WTC11 (cell line): ENCODE results near the gene TAL1. TPM values are rescaled to one million over a fixed set of nuclear protein-coding genes. Genes with fewer than 3 reads are reported as not detected.

Experiments used
- ATAC-seq: fragments of 200-7000 bp; cut with Tn5 transposase; 2 replicates; pipeline ENCODE4 v1.10.0; 2021; ENCODE audit warnings: mild to moderate bottlenecking, moderate library complexity
- CTCF ChIA-PET: fragments of 300-600 bp; sonication (Branson Sonifier 250); formaldehyde crosslinking; loops from one replicate; lab custom pipeline; 2021; ENCODE audit warnings: antibody characterized with exemption; lab: Charles Lee
- POLR2A ChIA-PET: fragments of 350-600 bp; sonication (Branson Sonifier 250); formaldehyde crosslinking; loops from one replicate; lab custom pipeline; 2021; ENCODE audit warnings: antibody characterized with exemption; lab: Charles Lee
- DNase-seq: peaks from one replicate; pipeline ENCODE4 v3.0.0; 2021; ENCODE audit warnings: low spot score
- H3K27ac Mint-ChIP-seq: 2 replicates; pipeline ENCODE4 v1.8.0; 2021; ENCODE audit warnings: mixed read lengths
- H3K27me3 Mint-ChIP-seq: 2 replicates; pipeline ENCODE4 v1.8.0; 2021; ENCODE audit warnings: low read depth, mild to moderate bottlenecking, moderate library complexity, mixed read lengths
- H3K36me3 Mint-ChIP-seq: 2 replicates; pipeline ENCODE4 v1.8.0; 2021; ENCODE audit warnings: mixed read lengths
- H3K4me1 Mint-ChIP-seq: 2 replicates; pipeline ENCODE4 v1.8.0; 2022; ENCODE audit warnings: mixed read lengths
- H3K4me3 Mint-ChIP-seq: 2 replicates; pipeline ENCODE4 v1.8.0; 2021; ENCODE audit warnings: mild to moderate bottlenecking, moderate library complexity, mixed read lengths
- H3K9me3 Mint-ChIP-seq: 2 replicates; pipeline ENCODE4 v1.8.0; 2021; ENCODE audit warnings: mixed read lengths
- CTCF ChIP-seq: fragments of 200-600 bp; IDR thresholded peaks from 2 replicates; pipeline ENCODE4 v1.8.0; 2022; ENCODE audit warnings: antibody characterized with exemption
- HMGA2 ChIP-seq: fragments of 250-450 bp; sonication (Bioruptor Pico); IDR thresholded peaks from 2 replicates; pipeline ENCODE4 v1.4.0; 2021; ENCODE audit warnings: mild to moderate bottlenecking, moderate library complexity
- IRF2 ChIP-seq: sonication (generic); formaldehyde crosslinking; IDR thresholded peaks from 2 replicates; pipeline ENCODE4 v1.8.0; 2022; ENCODE audit warnings: low read depth, missing genetic modification reagents, borderline replicate concordance
- PRDM15 ChIP-seq: sonication (generic); formaldehyde crosslinking; IDR thresholded peaks from 2 replicates; pipeline ENCODE4 v1.8.0; 2022; ENCODE audit warnings: missing genetic modification reagents
- RORB ChIP-seq: fragments of 250-450 bp; sonication (Bioruptor Pico); IDR thresholded peaks from 2 replicates; pipeline ENCODE4 v1.9.0; 2021; ENCODE audit warnings: mild to moderate bottlenecking
- SMAD4 ChIP-seq: sonication (generic); formaldehyde crosslinking; IDR thresholded peaks from 2 replicates; pipeline ENCODE4 v1.8.0; 2022; ENCODE audit warnings: mild to moderate bottlenecking, missing genetic modification reagents
- SOX15 ChIP-seq: fragments of 250-450 bp; sonication (Bioruptor Pico); IDR thresholded peaks from 2 replicates; pipeline ENCODE4 v1.9.0; 2021; ENCODE audit warnings: mild to moderate bottlenecking
- TP53 ChIP-seq: sonication (generic); formaldehyde crosslinking; IDR thresholded peaks from 2 replicates; pipeline ENCODE4 v1.8.1; 2023; ENCODE audit warnings: mild to moderate bottlenecking, missing genetic modification reagents
- ZBTB21 ChIP-seq: sonication (generic); formaldehyde crosslinking; IDR thresholded peaks from 2 replicates; pipeline ENCODE4 v1.8.1; 2023; ENCODE audit warnings: mild to moderate bottlenecking, missing genetic modification reagents, borderline replicate concordance
- ZNF219 ChIP-seq: sonication (generic); formaldehyde crosslinking; IDR thresholded peaks from 2 replicates; pipeline ENCODE4 v1.8.0; 2023; ENCODE audit warnings: missing genetic modification reagents, mild to moderate bottlenecking, borderline replicate concordance
- ZNF263 ChIP-seq: sonication (generic); formaldehyde crosslinking; IDR thresholded peaks from 2 replicates; pipeline ENCODE4 v1.8.1; 2022; ENCODE audit warnings: low read depth, mild to moderate bottlenecking, moderate library complexity, missing genetic modification reagents
- ZNF396 ChIP-seq: fragments of 250-450 bp; sonication (Bioruptor Pico); IDR thresholded peaks from 2 replicates; pipeline ENCODE4 v1.8.0; 2021; ENCODE audit warnings: mild to moderate bottlenecking, moderate library complexity, borderline replicate concordance
- total RNA-seq: library from RNA; stranded (reverse); gene quantifications from 3 replicates; pipeline ENCODE4 v1.2.3, GENCODE V29; 2021
- TF ChIP-seq, protein P1 (sequence below): sonication (generic); formaldehyde crosslinking; conservative IDR thresholded peaks from 2 replicates; pipeline ENCODE4 v1.8.1; 2022; ENCODE audit warnings: mild to moderate bottlenecking, missing genetic modification reagents
- TF ChIP-seq, protein P2 (sequence below): sonication (generic); formaldehyde crosslinking; IDR thresholded peaks from 2 replicates; pipeline ENCODE4 v1.8.1; 2023; ENCODE audit warnings: mild to moderate bottlenecking, missing genetic modification reagents, moderate library complexity
- TF ChIP-seq, protein P3 (sequence below): sonication (generic); formaldehyde crosslinking; IDR thresholded peaks from 2 replicates; pipeline ENCODE4 v1.8.1; 2022; ENCODE audit warnings: low read depth, mild to moderate bottlenecking, moderate library complexity, missing genetic modification reagents, borderline replicate concordance

Gene TAL1
- total RNA-seq, 1 experiment from 2014 or later = 0.63 TPM

DNA sequence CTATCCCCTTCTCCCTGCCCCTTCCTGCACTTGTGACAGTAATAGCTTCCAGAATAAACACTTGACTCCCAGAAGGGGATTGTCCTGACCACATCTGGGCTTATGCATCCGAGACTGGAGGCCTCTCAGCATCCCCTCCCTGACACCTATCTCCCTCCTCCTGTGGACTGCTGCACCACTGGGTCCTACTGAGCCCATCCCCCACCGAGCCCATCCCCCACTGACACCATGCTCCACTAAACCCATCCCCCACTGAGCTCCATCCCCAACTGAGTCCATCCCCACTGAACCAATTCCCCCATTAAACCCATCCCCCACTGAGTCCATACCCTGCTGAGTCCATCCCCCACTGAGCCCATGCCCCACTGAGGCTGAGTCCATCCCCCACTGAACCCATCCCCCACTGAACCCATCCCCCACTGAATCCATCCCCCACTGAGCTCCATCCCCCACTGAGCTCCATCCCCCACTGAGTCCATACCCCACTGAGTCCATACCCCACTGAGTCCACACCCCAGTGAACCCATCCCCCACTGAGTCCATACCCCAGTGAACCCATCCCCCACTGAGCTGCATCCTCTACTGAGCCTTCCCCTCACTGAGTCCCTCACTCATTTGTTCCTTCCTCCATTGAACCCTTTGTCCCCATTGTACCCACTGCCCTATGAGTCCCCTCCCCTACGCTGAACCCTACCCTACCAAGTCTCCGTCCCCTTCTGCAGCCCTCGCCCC lies 47.8 kb downstream of the TAL1 start:
- H3K36me3 Mint-ChIP-seq = no peaks in the 10 kb centered on the region
- H3K9me3 Mint-ChIP-seq = no peaks in the 10 kb centered on the region
- H3K4me3 Mint-ChIP-seq = no peak overlapping the region
- TF ChIP-seq TP53 (CRISPR knock-in tag) (no peak), ZBTB21 (CRISPR knock-in tag) (no peak), CTCF (no peak), HMGA2 (CRISPR knock-in tag) (no peak), IRF2 (CRISPR knock-in tag) (no peak), ZNF219 (CRISPR knock-in tag) (no peak), PRDM15 (CRISPR knock-in tag) (no peak), SOX15 (CRISPR knock-in tag) (no peak), SMAD4 (CRISPR knock-in tag) (no peak)
- TF ChIP-seq, protein P1, sequence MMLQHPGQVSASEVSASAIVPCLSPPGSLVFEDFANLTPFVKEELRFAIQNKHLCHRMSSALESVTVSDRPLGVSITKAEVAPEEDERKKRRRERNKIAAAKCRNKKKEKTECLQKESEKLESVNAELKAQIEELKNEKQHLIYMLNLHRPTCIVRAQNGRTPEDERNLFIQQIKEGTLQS (CRISPR knock-in tag) = no peak
- TF ChIP-seq, protein P2, sequence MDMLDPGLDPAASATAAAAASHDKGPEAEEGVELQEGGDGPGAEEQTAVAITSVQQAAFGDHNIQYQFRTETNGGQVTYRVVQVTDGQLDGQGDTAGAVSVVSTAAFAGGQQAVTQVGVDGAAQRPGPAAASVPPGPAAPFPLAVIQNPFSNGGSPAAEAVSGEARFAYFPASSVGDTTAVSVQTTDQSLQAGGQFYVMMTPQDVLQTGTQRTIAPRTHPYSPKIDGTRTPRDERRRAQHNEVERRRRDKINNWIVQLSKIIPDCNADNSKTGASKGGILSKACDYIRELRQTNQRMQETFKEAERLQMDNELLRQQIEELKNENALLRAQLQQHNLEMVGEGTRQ (CRISPR knock-in tag) = no peak
- TF ChIP-seq, protein P3, sequence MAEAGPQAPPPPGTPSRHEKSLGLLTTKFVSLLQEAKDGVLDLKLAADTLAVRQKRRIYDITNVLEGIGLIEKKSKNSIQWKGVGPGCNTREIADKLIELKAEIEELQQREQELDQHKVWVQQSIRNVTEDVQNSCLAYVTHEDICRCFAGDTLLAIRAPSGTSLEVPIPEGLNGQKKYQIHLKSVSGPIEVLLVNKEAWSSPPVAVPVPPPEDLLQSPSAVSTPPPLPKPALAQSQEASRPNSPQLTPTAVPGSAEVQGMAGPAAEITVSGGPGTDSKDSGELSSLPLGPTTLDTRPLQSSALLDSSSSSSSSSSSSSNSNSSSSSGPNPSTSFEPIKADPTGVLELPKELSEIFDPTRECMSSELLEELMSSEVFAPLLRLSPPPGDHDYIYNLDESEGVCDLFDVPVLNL (CRISPR knock-in tag) = no peak
- TF ChIP-seq, all 79 proteins: peak for 0
- Mint-ChIP-seq H3K27me3 (peaks cover 42% of the 10 kb centered on the region), H3K27ac (no peak overlapping the region), H3K4me1 (peaks cover 11% of the 10 kb centered on the region)
- ChIA-PET CTCF (interaction anchor here (0.9 to 2.2 kb wide), 4 partner anchors 9 to 241 kb away, joined by 3 to 9 read pairs (median 4); no protein-coding TSS in a partner anchor), POLR2A (no interaction called here)
- no peak for ATAC-seq
- DNase-seq = no peak

DNA sequence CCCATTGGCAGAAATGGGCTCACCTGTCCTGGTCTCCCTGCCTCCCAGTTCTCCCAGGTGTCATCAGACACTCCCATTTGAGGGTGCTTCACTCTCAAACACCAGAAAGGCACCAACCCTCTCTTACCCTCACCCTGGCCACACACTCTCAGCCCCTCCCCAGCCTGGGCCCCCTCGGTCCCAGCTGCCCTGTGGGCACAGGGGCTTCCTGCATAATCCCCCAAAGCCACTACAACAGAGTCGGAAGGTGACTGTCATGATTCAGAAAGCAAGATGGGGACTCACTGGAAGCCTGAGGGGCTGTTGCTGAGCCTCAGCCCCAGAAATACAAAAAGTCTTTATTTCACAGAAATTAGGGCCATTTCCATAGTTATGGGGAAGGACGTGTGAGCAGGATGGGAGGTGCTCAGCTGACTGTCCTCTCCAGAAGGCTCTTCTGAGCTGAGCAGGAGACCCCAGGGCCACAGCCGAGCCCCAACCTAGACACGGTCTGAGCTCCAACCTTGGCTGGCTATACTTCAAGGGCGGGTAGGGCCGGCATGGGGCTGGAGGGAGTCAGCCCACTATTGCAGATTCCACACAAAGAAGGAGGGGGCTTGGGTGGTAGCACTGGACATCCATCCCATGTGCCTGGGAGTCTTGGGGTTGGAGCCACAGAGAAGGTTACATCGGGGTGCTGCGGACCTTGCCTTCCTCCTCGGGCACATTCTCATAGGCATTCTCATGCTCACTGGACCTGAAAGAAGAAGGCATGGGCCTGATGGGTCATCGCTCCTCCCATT lies 48.5 kb downstream of the TAL1 start:
- POLR2A ChIA-PET = no interaction called here

More for the DNA sequence above, 48.5 kb downstream of the TAL1 start:
- DNase-seq = no peak
- no peak for TF ChIP-seq ZNF263
- TF ChIP-seq ZNF396 (CRISPR knock-in tag) = no peak
- TF ChIP-seq RORB (CRISPR knock-in tag) = no peak
- TF ChIP-seq, all 79 proteins: peak for 0
- H3K4me3 Mint-ChIP-seq = no peak overlapping the region
- no peak overlapping the region for H3K27ac Mint-ChIP-seq
- ATAC-seq = no peak
- H3K9me3 Mint-ChIP-seq = no peaks in the 10 kb centered on the region
- no peaks in the 10 kb centered on the region for H3K36me3 Mint-ChIP-seq
- H3K4me1 Mint-ChIP-seq = peaks cover 19% of the 10 kb centered on the region
- CTCF ChIA-PET = interaction anchor here (1.3 to 2.2 kb wide), 4 partner anchors 9 to 80 kb away, joined by 3 to 9 read pairs (median 6); no protein-coding TSS in a partner anchor
- H3K27me3 Mint-ChIP-seq = peaks cover 44% of the 10 kb centered on the region
